Breast epithelium (tissue), 4 donors: ENCODE measurements around the gene UBE3C. TPM values are rescaled to one million over a fixed set of nuclear protein-coding genes. Genes with fewer than 3 reads are reported as not detected.
"Not testable (repeated sequence)": the region's sequence is repeated elsewhere in the genome, so short reads cannot be mapped to it uniquely, and the experiment has no call there.

Experiments
- DNase-seq, 2 donors: peaks; one replicate each; pipeline ENCODE4 v3.0.0-alpha.2; 2019; ENCODE audit warnings: low spot score in 2 of 2
- H3K27ac ChIP-seq, 2 donors: fragments of 200-600 bp; sonication (generic) in 1 of 2; one replicate each; pipeline ENCODE4 v1.5.1; 2016 to 2019; ENCODE audit warnings: mild to moderate bottlenecking in 1 of 2
- H3K27me3 ChIP-seq, 2 donors: fragments of 200-600 bp; sonication (generic) in 1 of 2; one replicate each; pipeline versions ENCODE4 v1.5.1 to v1.6.0; 2017 to 2019; ENCODE audit warnings: control low read depth in 1 of 2, mild to moderate bottlenecking in 1 of 2
- H3K36me3 ChIP-seq: fragments of 200-600 bp; one replicate; pipeline ENCODE4 v1.5.1; 2019
- H3K4me1 ChIP-seq, 2 donors: fragments of 200-600 bp; sonication (generic); one replicate each; pipeline ENCODE4 v1.5.1; 2016 to 2019; ENCODE audit warnings: control low read depth in 1 of 2
- H3K4me3 ChIP-seq, 3 donors: fragments of 200-600 bp; sonication (generic); 1 replicate in 2 of 3; 2 replicates in 1 of 3; pipeline ENCODE4 v1.5.1; 2016 to 2019; ENCODE audit warnings: mild to moderate bottlenecking in 3 of 3, moderate library complexity in 2 of 3
- H3K9me3 ChIP-seq, 2 donors: fragments of 200-600 bp; sonication (generic) in 1 of 2; one replicate each; pipeline ENCODE4 v1.5.1; 2016 to 2019; ENCODE audit warnings: control low read depth in 1 of 2
- CTCF ChIP-seq, 3 donors: fragments of 450-650 bp; IDR thresholded peaks; one replicate each; pipeline ENCODE4 v1.5.1; 2016 to 2017; ENCODE audit warnings: antibody characterized with exemption in 3 of 3, mild to moderate bottlenecking in 3 of 3, moderate library complexity in 3 of 3
- POLR2A ChIP-seq: fragments of 450-650 bp; IDR thresholded peaks from one replicate; pipeline ENCODE4 v1.6.1; 2016; ENCODE audit warnings: antibody characterized with exemption, mild to moderate bottlenecking, moderate library complexity
- POLR2AphosphoS5 ChIP-seq, 3 donors: sonication (generic); formaldehyde crosslinking; IDR thresholded peaks; one replicate each; pipeline ENCODE4 v1.6.1; 2017; ENCODE audit warnings: antibody characterized with exemption in 3 of 3
- intact Hi-C: fragments of 100-400 bp; cut with DNase I; formaldehyde crosslinking; loops from one replicate; pipeline ENCODE4 v1.15.1; 2023; ENCODE audit warnings: low total_unique reads
- total RNA-seq, 3 donors: library from RNA; depleted of rRNA; stranded (reverse); fragments of >200 nt; gene quantifications; one replicate each; pipeline ENCODE4 v1.1.0, GENCODE V29; 2016

Gene UBE3C
- total RNA-seq, 3 donors from 2014 or later = 63.0 to 96.4 (median 87.4) TPM

GRCh38 chr7:157124690-157125089 is 14.0 kb upstream of the UBE3C start:
- intact Hi-C loops = no loop called here

GRCh38 chr7:157125376-157126223 is 13.1 kb upstream of the UBE3C start:
- Histone ChIP-seq H3K4me1 (no peaks in the 10 kb centered on the region), H3K4me3 (no peak overlapping the region), H3K27me3 (peaks cover 0 to 7% of the 10 kb centered on the region in 2 donors), H3K27ac (no peak overlapping the region), H3K36me3 (no peaks in the 10 kb centered on the region), H3K9me3 (no peaks in the 10 kb centered on the region)
- no peak for DNase-seq
- intact Hi-C loops = no loop called here
- TF ChIP-seq POLR2AphosphoS5 (IDR thresholded peaks at IDR 0.05) (no peak), CTCF (IDR thresholded peaks at IDR 0.05) (no peak), POLR2A (no peak)

More at GRCh38 chr7:157124690-157125089, 14.0 kb upstream of the UBE3C start:
- Histone ChIP-seq H3K27me3 (no peaks in the 10 kb centered on the region), H3K27ac (no peak overlapping the region), H3K9me3 (no peaks in the 10 kb centered on the region), H3K4me3 (no peak overlapping the region), H3K4me1 (no peaks in the 10 kb centered on the region), H3K36me3 (no peaks in the 10 kb centered on the region)
- TF ChIP-seq POLR2A (no peak), POLR2AphosphoS5 (IDR thresholded peaks at IDR 0.05) (no peak), CTCF (IDR thresholded peaks at IDR 0.05) (no peak)
- no peak for DNase-seq

GRCh38 chr7:157126921-157127320 is 11.8 kb upstream of the UBE3C start:
- H3K4me3 ChIP-seq = no peak overlapping the region
- no peaks in the 10 kb centered on the region for H3K36me3 ChIP-seq
- intact Hi-C loops = no loop called here
- H3K9me3 ChIP-seq = no peaks in the 10 kb centered on the region
- no peak overlapping the region for H3K27ac ChIP-seq
- TF ChIP-seq POLR2AphosphoS5 (IDR thresholded peaks at IDR 0.05) = no peak
- TF ChIP-seq POLR2A = no peak
- no peak for TF ChIP-seq CTCF (IDR thresholded peaks at IDR 0.05)
- no peaks in the 10 kb centered on the region for H3K4me1 ChIP-seq
- H3K27me3 ChIP-seq = peaks cover 0 to 14% of the 10 kb centered on the region in 2 donors
- no peak for DNase-seq

GRCh38 chr7:157129200-157129599 is 9.5 kb upstream of the UBE3C start:
- Histone ChIP-seq H3K4me3 (no peak overlapping the region), H3K4me1 (no peaks in the 10 kb centered on the region), H3K27ac (no peak overlapping the region), H3K27me3 (peaks cover 0 to 14% of the 10 kb centered on the region in 2 donors), H3K36me3 (no peaks in the 10 kb centered on the region), H3K9me3 (no peaks in the 10 kb centered on the region)
- intact Hi-C loops = no loop called here
- TF ChIP-seq POLR2A (no peak), POLR2AphosphoS5 (IDR thresholded peaks at IDR 0.05) (no peak), CTCF (IDR thresholded peaks at IDR 0.05) (no peak)
- no peak for DNase-seq

GRCh38 chr7:157129907-157130460 is 8.7 kb upstream of the UBE3C start:
- no peak for TF ChIP-seq CTCF (IDR thresholded peaks at IDR 0.05)
- TF ChIP-seq POLR2AphosphoS5 (IDR thresholded peaks at IDR 0.05) = no peak
- no peak for TF ChIP-seq POLR2A
- intact Hi-C loops = no loop called here
- Histone ChIP-seq H3K4me3 (no peak overlapping the region), H3K36me3 (no peaks in the 10 kb centered on the region), H3K27me3 (peaks cover 0 to 14% of the 10 kb centered on the region in 2 donors), H3K4me1 (no peaks in the 10 kb centered on the region), H3K27ac (no peak overlapping the region), H3K9me3 (no peaks in the 10 kb centered on the region)
- DNase-seq = no peak

- H3K36me3 ChIP-seq, H3K9me3 ChIP-seq, intact Hi-C loops, H3K4me1 ChIP-seq, H3K27ac ChIP-seq, H3K4me3 ChIP-seq, DNase-seq: not testable (repeated sequence)
- peaks cover 0 to 14% of the 10 kb centered on the region in 2 donors for H3K27me3 ChIP-seq
Observed at GRCh38 chr7:157130849-157131248, 7.9 kb upstream of the UBE3C start.
